Articular chondrocyte of knee joint (primary cell): ENCODE data around the gene FAM217B. TPM values are rescaled to one million over a fixed set of nuclear protein-coding genes. Genes with fewer than 3 reads are reported as not detected.

Source experiments
- total RNA-seq: library from RNA; depleted of rRNA; stranded (reverse); fragments of >200 nt; gene quantifications from 2 replicates; pipeline ENCODE4 v1.2.3, GENCODE V29; 2012

FAM217B gene
- 5.3 and 6.0 TPM in 2 replicates for total RNA-seq

GRCh38 chr20:59940129-59940955 lies at the start of gene FAM217B, which contains the start of gene PPP1R3D:
TSS of gene FAM217B (plus strand) at chr20:59940389. CDS start at chr20:59943944, 3,555 bp downstream.
TSS of gene PPP1R3D (minus strand) at chr20:59940305. CDS start at chr20:59939931, 374 bp downstream.

GRCh38 chr20:59933296-59933848 lies 6.8 kb upstream of the FAM217B start, which contains the start of gene SYCP2:
TSS of gene SYCP2 (minus strand) at chr20:59933637. CDS start at chr20:59922413, 11,224 bp downstream.

GRCh38 chr20:59958123-59958522 lies 17.9 kb downstream of the FAM217B start, which contains the start of gene CDH26:
TSS of gene CDH26 (plus strand) at chr20:59958423. CDS start at chr20:59958727, 304 bp downstream.

Other genes with a start within 250 kb of the FAM217B start
- 2.6 and 2.7 TPM in 2 replicates for gene SYCP2, start 6.8 kb upstream of the FAM217B start, total RNA-seq
- gene PPP1R3D, start 84 bp upstream of the FAM217B start, total RNA-seq: 7.7 TPM in 2 replicates
- gene CDH26, start 18.0 kb downstream of the FAM217B start, total RNA-seq: 0.26 and 0.32 TPM in 2 replicates